Osteoblast (primary cell): Measurements from ENCODE around the gene ZNF219. TPM values are rescaled to one million over a fixed set of nuclear protein-coding genes. Genes with fewer than 3 reads are reported as not detected.

Experiments
- DNase-seq: peaks from one replicate; pipeline ENCODE4 v3.0.0; 2011; ENCODE audit warnings: low spot score, mixed read lengths; ENCODE audit not compliant: insufficient read length; ENCODE audit errors: missing footprints
- H2AFZ ChIP-seq: 2 replicates; pipeline ENCODE4 v1.6.0; 2011; ENCODE audit warnings: mild to moderate bottlenecking, low read length
- H3K27ac ChIP-seq: 2 replicates; pipeline ENCODE4 v1.5.1; 2011; ENCODE audit warnings: mild to moderate bottlenecking, low read depth, low read length, moderate library complexity
- H3K27me3 ChIP-seq: 2 replicates; pipeline ENCODE4 v1.6.0; 2012; ENCODE audit warnings: mild to moderate bottlenecking, control low read depth, inconsistent platforms, low read length, moderate library complexity; ENCODE audit not compliant: insufficient read depth
- H3K36me3 ChIP-seq: 2 replicates; pipeline ENCODE4 v1.5.1; 2011; ENCODE audit warnings: mild to moderate bottlenecking, low read length, control low read depth, moderate library complexity; ENCODE audit not compliant: insufficient read depth
- H3K4me1 ChIP-seq: 2 replicates; pipeline ENCODE4 v1.5.1; 2011; ENCODE audit warnings: mild to moderate bottlenecking, low read length, control low read depth, moderate library complexity; ENCODE audit not compliant: insufficient read depth
- H3K4me2 ChIP-seq: 2 replicates; pipeline ENCODE4 v1.6.0; 2011; ENCODE audit warnings: mild to moderate bottlenecking, low read length; ENCODE audit not compliant: insufficient read depth
- H3K4me3 ChIP-seq: fragments of 200-600 bp; sonication (generic); 3 replicates; pipeline ENCODE4 v1.5.1; 2012; ENCODE audit warnings: mild to moderate bottlenecking, low read length, inconsistent platforms; ENCODE audit not compliant: insufficient read depth
- H3K79me2 ChIP-seq: 2 replicates; pipeline ENCODE4 v1.6.0; 2012; ENCODE audit warnings: mild to moderate bottlenecking, low read length, control low read depth, inconsistent platforms; ENCODE audit not compliant: insufficient read depth
- H3K9me3 ChIP-seq: 2 replicates; pipeline ENCODE4 v1.5.1; 2011; ENCODE audit warnings: low read depth, low read length, control low read depth
- H4K20me1 ChIP-seq: 2 replicates; pipeline ENCODE4 v1.6.0; 2012; ENCODE audit warnings: mild to moderate bottlenecking, low read length, control low read depth; ENCODE audit not compliant: insufficient read depth
- CTCF ChIP-seq: IDR thresholded peaks from 2 replicates; pipeline ENCODE4 v1.5.1; 2011; ENCODE audit warnings: mild to moderate bottlenecking, low read depth, low read length, moderate library complexity; ENCODE audit errors: extremely low read depth
- small RNA-seq: library from RNA; depleted of rRNA; stranded (forward); fragments of <200 nt; gene quantifications from one replicate; pipeline ENCODE3, GENCODE V24; 2012
- total RNA-seq: library from RNA; depleted of rRNA; stranded (reverse); fragments of >200 nt; gene quantifications from 2 replicates; pipeline ENCODE4 v1.2.3, GENCODE V29; 2012

Gene ZNF219
- total RNA-seq, 1 donor, result 9.4 TPM

- H3K4me1 ChIP-seq, result peaks cover 12% of the 10 kb centered on the region
- no peaks in the 10 kb centered on the region for H3K9me3 ChIP-seq
- no peak overlapping the region for H3K27ac ChIP-seq
- DNase-seq, result no peak
- H3K4me3 ChIP-seq, result no peak overlapping the region
- peaks cover 17% of the 10 kb centered on the region for H3K27me3 ChIP-seq
- no peaks in the 10 kb centered on the region for H3K36me3 ChIP-seq
- H3K4me2 ChIP-seq, result no peak overlapping the region
- H4K20me1 ChIP-seq, result no peaks in the 10 kb centered on the region
- no peak overlapping the region for H2AFZ ChIP-seq
- H3K79me2 ChIP-seq, result no peaks in the 10 kb centered on the region
- TF ChIP-seq CTCF, result no peak
These were observed 58.0 kb downstream of the ZNF219 start for GRCh38 chr14:21040370-21040925.

Small RNA genes within 50 kb of the gene (small RNA-seq; reads per million reads assigned to genes)
- gene RNU6-252P, result not detected

Other genes starting within 250 kb of the ZNF219 start
- not detected in 2 replicates for gene RNASE3, start 207.3 kb downstream of the ZNF219 start, total RNA-seq
- gene RNASE2, start 143.2 kb downstream of the ZNF219 start, total RNA-seq, result not detected in 2 replicates
- 43.3 and 50.3 TPM in 2 replicates for gene METTL17, start 108.7 kb downstream of the ZNF219 start, total RNA-seq
- 0.72 TPM in 1 of 2 replicates, not detected in the other for gene SLC39A2, start 99.4 kb downstream of the ZNF219 start, total RNA-seq
- under 0.01 TPM in 1 of 2 replicates, not detected in the other for gene NDRG2, start 73.6 kb downstream of the ZNF219 start, total RNA-seq
- not detected in 2 replicates for gene TPPP2, start 68.4 kb downstream of the ZNF219 start, total RNA-seq
- not detected in 2 replicates for gene RNASE13, start 63.8 kb downstream of the ZNF219 start, total RNA-seq
- not detected in 2 replicates for gene RNASE7, start 56.3 kb downstream of the ZNF219 start, total RNA-seq
- gene RNASE8, start 40.8 kb downstream of the ZNF219 start, total RNA-seq, result not detected in 2 replicates
- gene ARHGEF40, start 28.4 kb downstream of the ZNF219 start, total RNA-seq, result 33.3 and 35.4 TPM in 2 replicates
- not detected in 2 replicates for gene TMEM253, start 2.4 kb upstream of the ZNF219 start, total RNA-seq
- not detected in 2 replicates for gene OR5AU1, start 57.4 kb upstream of the ZNF219 start, total RNA-seq
- 402 and 446 TPM in 2 replicates for gene HNRNPC, start 170.8 kb upstream of the ZNF219 start, total RNA-seq
- under 0.01 TPM in 1 of 2 replicates, not detected in the other for gene RPGRIP1, start 181.4 kb upstream of the ZNF219 start, total RNA-seq